A549 treated with Hydrocortisone at 1 μM for 4 hours (cell line): ENCODE measurements around the gene ADM. TPM values are rescaled to one million over a fixed set of nuclear protein-coding genes. Genes with fewer than 3 reads are reported as not detected.

Experiments
- total RNA-seq: library from RNA; stranded (reverse); fragments of 200-300 nt; extraction: Qiagen RNA extraction; gene quantifications from 5 replicates; pipeline ENCODE4 v1.2.3, GENCODE V29; 2022

ADM gene
- total RNA-seq, result 88.8 to 150 TPM (median 109 TPM) in 5 replicates

GRCh38 chr11:10304495-10305261 lies at the start of gene ADM:
Gene ADM, plus strand, starts transcription at chr11:10305073. Its CDS starts 628 bp downstream, at chr11:10305701.

GRCh38 chr11:10293423-10294289 lies 11.2 kb upstream of the ADM start, which contains the start of gene SBF2:
Gene SBF2, minus strand, starts transcription at chr11:10294219. Its CDS starts 150 bp downstream, at chr11:10294069.

Other genes with a start within 250 kb of the ADM start
- 11.7 to 20.0 TPM (median 13.3 TPM) in 5 replicates for gene SBF2, start 10.9 kb upstream of the ADM start, total RNA-seq
- 6.5 to 8.7 TPM (median 7.5 TPM) in 5 replicates for gene AMPD3, start 150.2 kb downstream of the ADM start, total RNA-seq
- gene RNF141, start 236.1 kb downstream of the ADM start, total RNA-seq, result 21.4 to 30.0 TPM (median 28.6 TPM) in 5 replicates